Raji (cell line): ENCODE measurements around the gene ATXN7L3.

Source experiments
- POLR2A ChIP-seq: IDR thresholded peaks from 2 replicates; pipeline ENCODE4 v1.6.1; 2011; ENCODE audit warnings: low read depth, low read length, control low read depth; ENCODE audit not compliant: insufficient read depth

The ATXN7L3 gene

DNA sequence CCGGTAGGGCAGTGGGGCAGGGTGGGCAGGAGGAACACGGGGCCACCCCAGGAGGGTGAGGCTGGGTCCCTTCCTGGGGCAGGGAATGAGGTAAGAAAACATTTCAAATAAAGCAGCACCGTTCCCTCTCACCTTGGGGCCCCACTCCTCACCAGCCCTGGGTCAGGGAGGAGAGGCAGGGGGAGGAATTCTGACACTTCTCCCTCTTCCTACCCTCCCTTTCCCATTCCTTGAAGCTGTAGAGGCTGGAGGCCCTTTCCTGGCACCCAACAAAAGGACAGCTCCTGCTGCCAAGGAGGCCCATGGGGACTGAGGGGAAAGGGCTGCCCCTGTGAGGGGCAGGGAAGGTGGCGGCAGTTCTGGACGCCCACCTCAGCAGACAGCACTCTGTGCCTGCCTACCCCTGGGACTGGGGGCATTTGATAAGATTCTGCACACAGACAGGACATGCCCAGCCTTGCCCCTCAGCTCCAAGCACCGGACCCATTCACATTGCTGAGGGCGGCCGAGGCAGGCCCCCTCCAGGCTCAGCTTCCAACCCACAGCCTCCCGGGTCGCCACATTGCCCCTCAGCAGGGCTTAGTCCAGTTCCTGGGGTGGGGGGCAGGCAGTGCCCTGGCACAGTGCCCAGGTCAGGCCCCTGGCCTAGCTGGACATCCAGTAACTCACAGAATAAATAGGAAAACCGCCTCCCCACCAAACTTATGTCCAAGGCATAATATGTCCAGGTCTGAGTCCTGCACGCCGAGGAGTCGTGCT is 6.2 kb downstream of the ATXN7L3 start:
- TF ChIP-seq POLR2A = no peak

DNA sequence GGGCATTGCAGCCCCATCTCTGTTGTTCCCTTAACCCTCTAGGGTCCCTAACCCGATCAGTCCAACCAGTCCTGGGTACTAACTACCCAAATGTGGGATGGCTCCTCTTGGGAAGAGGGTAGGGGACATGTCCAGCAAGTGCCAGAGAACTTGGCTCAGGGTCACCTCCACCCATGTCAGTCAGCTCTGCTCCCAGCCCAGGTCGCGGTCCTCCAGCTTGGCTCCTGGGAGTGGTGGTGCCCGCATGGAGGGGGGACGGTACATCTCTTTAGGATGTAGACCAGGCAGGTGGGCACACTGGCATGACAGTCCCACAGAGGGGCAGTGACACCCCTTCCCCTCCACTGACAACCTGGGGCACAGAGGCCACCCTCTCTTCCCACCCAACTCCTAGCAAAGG is 6.9 kb downstream of the ATXN7L3 start:
- TF ChIP-seq POLR2A = no peak

DNA sequence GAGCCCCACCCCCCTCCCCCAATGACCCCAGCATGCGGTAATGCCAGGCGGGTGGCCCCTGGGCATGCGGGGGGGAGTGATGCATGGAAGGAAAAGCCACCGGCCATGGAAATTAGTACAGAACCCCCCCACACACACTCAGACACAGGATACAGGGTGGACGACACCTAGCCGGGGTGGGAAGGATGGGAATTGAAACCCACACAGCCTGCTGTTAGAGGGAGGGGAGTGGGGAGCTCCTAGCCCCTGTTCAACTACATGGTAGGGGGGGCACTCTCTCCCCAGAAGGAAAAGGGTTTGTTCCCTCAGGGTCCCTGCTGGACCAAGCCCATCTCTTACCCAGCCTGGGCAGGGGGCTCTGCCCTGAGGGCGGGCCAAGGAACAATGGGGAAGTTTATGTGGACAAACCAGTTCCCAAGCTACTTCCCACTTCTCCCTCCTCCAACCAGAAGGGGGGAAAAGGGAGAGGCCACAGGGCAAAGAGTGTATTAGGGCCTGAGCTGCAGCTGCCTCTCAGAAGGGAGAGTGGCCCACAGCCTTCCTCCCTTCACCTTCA is 7.7 kb downstream of the ATXN7L3 start:
- no peak for TF ChIP-seq POLR2A

DNA sequence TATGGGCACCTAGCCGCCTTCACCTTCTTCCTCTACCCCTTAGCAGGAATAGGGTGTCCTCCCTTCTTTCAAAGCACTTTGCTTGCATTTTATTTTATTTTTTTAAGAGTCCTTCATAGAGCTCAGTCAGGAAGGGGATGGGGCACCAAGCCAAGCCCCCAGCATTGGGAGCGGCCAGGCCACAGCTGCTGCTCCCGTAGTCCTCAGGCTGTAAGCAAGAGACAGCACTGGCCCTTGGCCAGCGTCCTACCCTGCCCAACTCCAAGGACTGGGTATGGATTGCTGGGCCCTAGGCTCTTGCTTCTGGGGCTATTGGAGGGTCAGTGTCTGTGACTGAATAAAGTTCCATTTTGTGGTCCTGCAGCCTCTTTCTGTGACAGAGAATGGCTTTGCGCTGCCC is 8.3 kb downstream of the ATXN7L3 start:
- TF ChIP-seq POLR2A = no peak

DNA sequence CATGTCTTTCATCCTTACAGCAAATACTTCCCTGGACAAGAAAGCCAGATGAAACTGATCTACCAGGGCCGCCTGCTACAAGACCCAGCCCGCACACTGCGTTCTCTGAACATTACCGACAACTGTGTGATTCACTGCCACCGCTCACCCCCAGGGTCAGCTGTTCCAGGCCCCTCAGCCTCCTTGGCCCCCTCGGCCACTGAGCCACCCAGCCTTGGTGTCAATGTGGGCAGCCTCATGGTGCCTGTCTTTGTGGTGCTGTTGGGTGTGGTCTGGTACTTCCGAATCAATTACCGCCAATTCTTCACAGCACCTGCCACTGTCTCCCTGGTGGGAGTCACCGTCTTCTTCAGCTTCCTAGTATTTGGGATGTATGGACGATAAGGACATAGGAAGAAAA is 9.2 kb downstream of the ATXN7L3 start:
- TF ChIP-seq POLR2A = no peak

DNA sequence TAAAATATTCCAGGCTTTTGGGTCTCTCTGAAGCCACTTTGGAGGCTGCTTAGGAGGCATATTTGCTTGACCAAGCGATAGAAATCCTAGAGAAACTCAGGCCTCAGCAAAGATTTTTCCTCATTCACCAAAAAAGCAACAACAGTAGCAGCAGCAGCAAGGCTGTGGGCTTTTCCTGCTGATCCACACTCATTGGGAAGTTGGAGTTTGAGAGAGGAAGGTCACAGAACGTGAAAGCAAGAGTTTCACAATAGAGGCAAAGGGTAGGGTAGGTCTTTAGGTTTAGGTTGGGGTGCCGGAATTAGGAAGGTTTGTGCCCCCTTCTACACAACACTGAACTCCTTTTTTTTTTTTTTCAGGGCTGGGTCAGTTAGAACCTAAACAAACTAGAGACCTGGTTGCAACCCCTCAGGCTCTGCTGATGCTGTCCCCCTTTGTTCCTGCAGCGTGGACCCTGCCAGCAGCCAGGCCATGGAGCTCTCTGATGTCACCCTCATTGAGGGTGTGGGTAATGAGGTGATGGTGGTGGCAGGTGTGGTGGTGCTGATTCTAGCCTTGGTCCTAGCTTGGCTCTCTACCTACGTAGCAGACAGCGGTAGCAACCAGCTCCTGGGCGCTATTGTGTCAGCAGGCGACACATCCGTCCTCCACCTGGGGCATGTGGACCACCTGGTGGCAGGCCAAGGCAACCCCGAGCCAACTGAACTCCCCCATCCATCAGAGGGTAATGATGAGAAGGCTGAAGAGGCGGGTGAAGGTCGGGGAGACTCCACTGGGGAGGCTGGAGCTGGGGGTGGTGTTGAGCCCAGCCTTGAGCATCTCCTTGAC is 10.9 kb downstream of the ATXN7L3 start:
- no peak for TF ChIP-seq POLR2A

DNA sequence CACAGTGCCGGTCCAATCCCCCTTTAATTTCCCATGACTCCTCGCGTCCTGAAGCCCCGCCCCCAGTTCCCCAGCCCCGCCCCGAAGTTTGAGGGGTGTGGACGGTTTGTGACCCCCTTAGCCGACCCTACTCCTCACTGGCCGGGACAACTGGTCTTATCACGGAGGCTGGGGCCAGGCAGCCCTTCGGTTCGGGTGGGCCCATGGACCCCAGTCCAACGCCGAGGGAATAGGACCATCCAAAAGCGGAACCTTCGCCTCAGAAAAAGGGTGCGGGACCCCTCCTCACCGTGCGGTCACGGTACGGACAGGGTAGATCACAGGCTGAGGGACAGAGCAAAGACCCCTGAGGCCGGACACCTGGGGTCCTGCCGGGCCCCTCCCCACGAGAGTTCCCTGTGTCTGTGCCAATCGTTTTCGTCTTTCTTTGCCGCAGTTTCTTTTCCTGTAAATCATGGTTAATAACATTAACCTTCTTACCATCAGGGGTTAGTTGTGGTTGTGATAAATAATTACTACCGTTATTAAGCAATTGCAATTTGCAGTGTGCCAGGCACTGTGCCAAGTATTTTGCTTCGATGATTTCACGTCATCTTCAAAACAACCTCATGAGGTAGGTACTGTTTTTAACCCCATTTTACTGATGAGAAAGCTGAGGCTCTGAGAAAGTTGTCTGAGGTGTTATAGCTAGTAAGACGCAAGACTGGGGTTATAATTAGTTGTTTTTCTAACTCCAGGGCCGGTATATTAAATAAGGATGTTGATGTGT is 12.4 kb downstream of the ATXN7L3 start:
- no peak for TF ChIP-seq POLR2A

DNA sequence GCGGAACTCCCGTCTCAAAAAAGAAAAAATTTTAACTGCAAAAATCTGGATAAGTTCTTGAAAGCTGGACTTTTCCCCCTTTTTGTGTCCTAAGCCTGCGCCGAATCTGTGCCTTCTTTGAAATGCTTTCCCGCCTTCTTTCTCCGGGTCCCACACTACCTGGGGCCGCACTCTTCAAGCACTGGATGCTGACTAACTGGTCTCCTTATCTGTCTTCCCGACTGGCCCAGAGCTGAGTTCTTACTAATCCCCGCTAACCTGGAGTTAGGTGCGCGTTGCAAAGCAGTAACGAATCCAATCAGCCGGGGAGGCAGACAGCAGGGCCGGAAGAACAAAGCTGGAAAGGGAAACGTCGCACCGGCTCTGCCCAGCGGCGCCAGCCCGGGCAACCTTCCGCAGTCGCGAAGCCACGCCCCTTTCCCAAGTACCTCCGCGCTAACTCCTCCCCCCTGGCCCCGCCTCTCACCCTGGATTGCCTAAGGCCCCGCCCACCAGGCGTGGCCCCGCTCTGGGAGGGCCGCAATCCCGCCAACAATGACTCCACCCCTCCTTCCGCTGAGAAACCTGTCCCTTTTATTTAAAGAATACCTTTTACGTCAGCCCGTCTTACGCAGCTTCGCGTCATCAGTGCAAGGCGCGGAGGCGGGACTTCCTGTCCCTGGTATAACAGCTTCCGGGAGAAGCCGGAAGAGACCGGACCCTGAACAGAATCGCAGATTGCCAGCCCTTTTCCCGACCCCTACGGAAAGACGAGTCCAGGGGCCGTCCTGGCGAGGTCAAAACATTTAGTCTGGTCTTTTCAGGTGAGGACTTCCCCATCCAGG is 13.2 kb downstream of the ATXN7L3 start, which contains the start of gene TMUB2:
Gene TMUB2 (plus strand): TSS at position 666 of the 824 bp plus-strand sequence. CDS start 737 bp downstream, outside the sequence.
- peak; percentile 97 for TF ChIP-seq POLR2A

DNA sequence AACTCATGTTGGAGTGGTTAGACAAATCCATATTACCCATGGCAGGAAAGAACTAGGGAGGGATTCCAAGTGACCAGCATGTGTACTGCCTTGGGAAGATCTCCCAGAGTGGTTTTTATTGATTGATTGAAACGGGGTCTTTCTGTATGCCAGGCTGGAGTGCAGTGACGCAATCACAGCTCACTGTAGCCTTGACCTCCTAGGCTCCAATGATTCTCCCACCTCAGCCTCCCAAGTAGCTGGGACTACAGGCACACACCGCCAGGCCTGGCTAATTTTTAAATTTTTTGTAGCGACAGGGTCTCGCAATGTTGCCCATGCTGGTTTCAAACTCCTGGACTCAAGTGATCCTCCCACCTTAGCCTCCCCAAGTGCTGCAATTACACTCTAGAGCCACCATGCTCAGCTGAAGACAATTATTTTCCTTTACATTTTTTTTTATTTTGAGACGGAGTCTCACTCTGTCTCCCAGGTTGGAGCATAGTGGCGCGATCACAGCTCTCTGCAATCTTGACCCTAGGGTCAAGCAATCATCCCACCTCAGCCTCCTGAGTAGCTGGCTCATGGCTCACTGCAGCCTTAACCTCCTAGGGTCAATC is 15.4 kb downstream of the ATXN7L3 start:
- no peak for TF ChIP-seq POLR2A

DNA sequence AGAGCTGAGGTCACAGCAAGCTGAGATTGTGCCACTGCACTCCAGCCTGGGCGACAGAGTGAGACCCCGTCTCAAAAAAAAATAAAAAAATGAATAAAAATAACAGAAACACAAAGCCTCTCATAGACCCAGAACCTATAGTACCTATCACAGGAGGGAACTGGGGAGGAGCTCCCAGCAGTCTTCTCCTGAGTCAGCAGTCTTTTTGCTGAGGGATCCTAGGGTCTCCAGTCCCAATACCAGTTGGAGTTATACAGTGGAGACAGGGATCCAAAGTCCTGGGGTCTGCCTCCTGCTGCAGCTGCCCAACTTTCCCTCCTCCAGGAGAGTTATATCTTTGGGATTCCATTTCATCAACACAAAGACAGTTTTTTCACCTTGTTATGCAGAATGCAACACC is 16.7 kb downstream of the ATXN7L3 start:
- no peak for TF ChIP-seq POLR2A

DNA sequence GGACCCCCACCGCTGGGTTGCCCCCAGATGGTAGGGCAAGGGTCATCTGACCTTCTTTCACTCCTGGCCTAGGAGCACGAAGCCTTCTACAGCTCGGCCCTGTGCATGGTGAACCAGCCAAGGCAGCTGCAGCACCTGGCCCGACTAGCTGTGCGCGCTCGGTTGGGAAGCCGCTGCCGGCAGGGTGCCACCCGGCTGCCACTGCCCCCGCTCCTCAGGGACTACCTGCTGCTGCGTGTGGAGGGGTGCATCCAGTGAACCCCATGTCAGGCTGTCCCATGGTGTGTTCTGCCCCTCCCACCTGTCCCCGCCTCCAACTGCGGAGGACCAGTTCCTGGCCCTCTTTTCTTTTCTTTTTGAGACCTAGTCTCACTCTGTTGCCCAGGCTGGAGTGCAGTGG is 21.6 kb downstream of the ATXN7L3 start:
- no peak for TF ChIP-seq POLR2A

DNA sequence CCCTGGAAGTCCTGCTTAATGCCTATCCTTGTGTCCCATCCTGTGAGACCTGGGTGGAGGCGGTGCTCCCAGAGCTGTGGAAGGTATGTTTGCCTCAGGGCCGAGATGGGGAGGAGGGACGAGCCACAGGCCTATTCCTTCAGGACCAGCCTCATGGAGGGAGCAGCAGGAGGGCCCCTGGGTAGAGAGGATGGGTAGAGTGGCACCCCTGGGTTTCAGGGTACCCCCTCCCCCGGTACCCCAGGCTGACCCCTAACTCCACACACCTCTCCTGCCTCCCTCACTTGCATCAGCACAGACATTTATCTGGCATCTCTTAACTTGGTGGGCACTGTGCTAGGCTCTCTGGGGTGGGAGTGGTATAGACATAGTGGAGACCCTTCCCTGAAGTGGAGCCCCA is 22.0 kb downstream of the ATXN7L3 start:
- no peak for TF ChIP-seq POLR2A

DNA sequence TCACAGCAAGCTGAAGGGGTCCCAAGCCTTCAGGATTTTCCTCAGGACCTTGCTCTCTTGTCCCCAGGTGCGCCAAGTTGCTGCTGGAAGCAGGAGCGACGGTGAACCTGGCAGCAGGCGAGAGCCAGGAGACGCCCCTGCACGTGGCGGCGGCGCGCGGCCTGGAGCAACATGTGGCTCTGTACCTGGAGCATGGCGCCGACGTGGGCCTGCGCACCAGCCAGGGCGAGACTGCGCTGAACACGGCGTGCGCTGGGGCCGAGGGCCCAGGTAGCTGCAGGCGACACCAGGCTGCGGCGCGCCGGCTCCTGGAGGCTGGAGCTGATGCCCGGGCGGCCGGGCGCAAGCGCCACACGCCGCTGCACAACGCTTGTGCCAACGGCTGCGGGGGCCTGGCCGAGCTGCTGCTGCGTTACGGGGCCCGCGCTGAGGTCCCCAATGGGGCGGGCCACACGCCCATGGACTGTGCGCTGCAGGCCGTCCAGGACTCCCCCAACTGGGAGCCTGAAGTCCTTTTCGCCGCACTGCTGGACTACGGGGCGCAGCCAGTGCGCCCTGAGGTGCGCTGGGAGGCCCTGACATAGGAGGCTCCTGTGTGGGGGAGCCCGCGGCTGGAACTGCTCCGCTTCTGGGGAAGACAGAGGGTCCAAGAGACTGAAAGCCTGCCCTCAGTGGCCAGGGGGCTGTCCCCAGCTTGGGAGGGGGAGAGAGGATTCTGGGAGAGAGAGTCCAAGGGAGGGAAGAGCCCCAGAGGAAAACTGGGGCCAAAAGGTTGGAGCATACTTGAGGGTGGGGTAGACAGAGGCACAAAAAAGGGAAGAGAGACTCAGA is 22.8 kb downstream of the ATXN7L3 start:
- no peak for TF ChIP-seq POLR2A
